H1 (cell line): ENCODE results near the gene STIM1.

Source experiments
- EP300 ChIP-seq, 2 experiments: IDR thresholded peaks; 1 replicate in 1 of 2; 2 replicates in 1 of 2; pipeline ENCODE4 v1.6.1; 2011 to 2012; ENCODE audit warnings: low read depth in 2 of 2, low read length in 2 of 2, mild to moderate bottlenecking in 2 of 2, borderline replicate concordance in 1 of 2, inconsistent platforms in 1 of 2, moderate library complexity in 1 of 2
- KDM4A ChIP-seq: IDR thresholded peaks from one replicate; pipeline ENCODE4 v1.7.1; 2012; ENCODE audit warnings: low read depth, mild to moderate bottlenecking, moderate library complexity, low read length, inconsistent platforms; ENCODE audit not compliant: severe bottlenecking
- POLR2A ChIP-seq, 2 experiments: IDR thresholded peaks; 1 replicate in 1 of 2; 2 replicates in 1 of 2; pipeline ENCODE4 v1.6.1; 2011; ENCODE audit warnings: low read depth in 2 of 2, low read length in 2 of 2, mild to moderate bottlenecking in 2 of 2; ENCODE audit errors: control extremely low read depth in 1 of 2
- RXRA ChIP-seq: IDR thresholded peaks from 2 replicates; pipeline ENCODE4 v1.6.1; 2011; ENCODE audit warnings: low read depth, mild to moderate bottlenecking, low read length, moderate library complexity; ENCODE audit not compliant: insufficient read depth
- SP1 ChIP-seq: IDR thresholded peaks from 2 replicates; pipeline ENCODE4 v1.6.1; 2011; ENCODE audit warnings: low read depth, low read length
- TBP ChIP-seq: IDR thresholded peaks from 2 replicates; pipeline ENCODE4 v1.6.1; 2011; ENCODE audit warnings: low read depth, low read length, improper control_type of control experiment
- TF ChIP-seq, protein P1 (sequence below), 3 experiments: IDR thresholded peaks; 1 replicate in 2 of 3; 2 replicates in 1 of 3; pipeline versions ENCODE4 v1.5.1 to v1.6.1; 2011; ENCODE audit warnings: low read length in 3 of 3, mild to moderate bottlenecking in 3 of 3, inconsistent platforms in 2 of 3, low read depth in 1 of 3, moderate library complexity in 1 of 3; ENCODE audit not compliant: insufficient read depth in 1 of 3; ENCODE audit errors: control extremely low read depth in 1 of 3
- TF ChIP-seq, protein P2 (sequence below): IDR thresholded peaks from 2 replicates; pipeline ENCODE4 v1.6.1; 2012; ENCODE audit warnings: inconsistent platforms

- TF ChIP-seq, protein P1, sequence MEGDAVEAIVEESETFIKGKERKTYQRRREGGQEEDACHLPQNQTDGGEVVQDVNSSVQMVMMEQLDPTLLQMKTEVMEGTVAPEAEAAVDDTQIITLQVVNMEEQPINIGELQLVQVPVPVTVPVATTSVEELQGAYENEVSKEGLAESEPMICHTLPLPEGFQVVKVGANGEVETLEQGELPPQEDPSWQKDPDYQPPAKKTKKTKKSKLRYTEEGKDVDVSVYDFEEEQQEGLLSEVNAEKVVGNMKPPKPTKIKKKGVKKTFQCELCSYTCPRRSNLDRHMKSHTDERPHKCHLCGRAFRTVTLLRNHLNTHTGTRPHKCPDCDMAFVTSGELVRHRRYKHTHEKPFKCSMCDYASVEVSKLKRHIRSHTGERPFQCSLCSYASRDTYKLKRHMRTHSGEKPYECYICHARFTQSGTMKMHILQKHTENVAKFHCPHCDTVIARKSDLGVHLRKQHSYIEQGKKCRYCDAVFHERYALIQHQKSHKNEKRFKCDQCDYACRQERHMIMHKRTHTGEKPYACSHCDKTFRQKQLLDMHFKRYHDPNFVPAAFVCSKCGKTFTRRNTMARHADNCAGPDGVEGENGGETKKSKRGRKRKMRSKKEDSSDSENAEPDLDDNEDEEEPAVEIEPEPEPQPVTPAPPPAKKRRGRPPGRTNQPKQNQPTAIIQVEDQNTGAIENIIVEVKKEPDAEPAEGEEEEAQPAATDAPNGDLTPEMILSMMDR (IDR thresholded peaks at IDR 0.05; ENCODE audit: control extremely low read depth in 1 of 3, insufficient read depth in 1 of 3, low read depth in 1 of 3, low read length in 3 of 3), result peak; percentile 84 to 90 (median 90)
- TF ChIP-seq KDM4A, result peak; percentile 39
- no peak for TF ChIP-seq RXRA
- TF ChIP-seq, protein P2, sequence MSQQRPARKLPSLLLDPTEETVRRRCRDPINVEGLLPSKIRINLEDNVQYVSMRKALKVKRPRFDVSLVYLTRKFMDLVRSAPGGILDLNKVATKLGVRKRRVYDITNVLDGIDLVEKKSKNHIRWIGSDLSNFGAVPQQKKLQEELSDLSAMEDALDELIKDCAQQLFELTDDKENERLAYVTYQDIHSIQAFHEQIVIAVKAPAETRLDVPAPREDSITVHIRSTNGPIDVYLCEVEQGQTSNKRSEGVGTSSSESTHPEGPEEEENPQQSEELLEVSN, result peak; percentile 86
- peak in 1 of 2 experiments; percentile 52; a peak in 1 of 3 replicates for TF ChIP-seq POLR2A (IDR thresholded peaks at IDR 0.05; ENCODE audit: control extremely low read depth in 1 of 2, low read depth in 2 of 2, low read length in 2 of 2)
- peak in 1 of 2 experiments; percentile 67; a peak in 1 of 3 replicates for TF ChIP-seq EP300 (IDR thresholded peaks at IDR 0.05; ENCODE audit: borderline replicate concordance in 1 of 2, low read depth in 2 of 2, low read length in 2 of 2)
- TF ChIP-seq SP1, result no peak; the same call in 1 of the 2 replicates
- peak; percentile 28; the same call in 1 of the 2 replicates for TF ChIP-seq TBP
These were observed at the start of gene STIM1 for GRCh38 chr11:3854977-3855807.
